Activated naive CD8-positive, alpha-beta T cell (primary cell): Measurements from ENCODE around the gene NBR1.
A peak's percentile ranks its signal among the peaks of the same experiment; 100 is the strongest.
"Not testable (repeated sequence)": the region's sequence is repeated elsewhere in the genome, so short reads cannot be mapped to it uniquely, and the experiment has no call there.

Experiments used
- H3K27ac Mint-ChIP-seq: one replicate; pipeline ENCODE4 v1.8.0; 2021; ENCODE audit warnings: mixed read lengths
- H3K27me3 Mint-ChIP-seq: one replicate; pipeline ENCODE4 v1.8.0; 2021; ENCODE audit warnings: mixed read lengths
- H3K36me3 Mint-ChIP-seq: one replicate; pipeline ENCODE4 v1.8.0; 2021; ENCODE audit warnings: mixed read lengths
- H3K4me1 Mint-ChIP-seq: one replicate; pipeline ENCODE4 v1.8.0; 2021; ENCODE audit warnings: low read depth, mixed read lengths
- H3K4me3 Mint-ChIP-seq: one replicate; pipeline ENCODE4 v1.8.0; 2021; ENCODE audit warnings: mild to moderate bottlenecking, mixed read lengths
- H3K9me3 Mint-ChIP-seq: one replicate; pipeline ENCODE4 v1.8.0; 2021; ENCODE audit warnings: low read depth, mixed read lengths

Gene NBR1, protein sequence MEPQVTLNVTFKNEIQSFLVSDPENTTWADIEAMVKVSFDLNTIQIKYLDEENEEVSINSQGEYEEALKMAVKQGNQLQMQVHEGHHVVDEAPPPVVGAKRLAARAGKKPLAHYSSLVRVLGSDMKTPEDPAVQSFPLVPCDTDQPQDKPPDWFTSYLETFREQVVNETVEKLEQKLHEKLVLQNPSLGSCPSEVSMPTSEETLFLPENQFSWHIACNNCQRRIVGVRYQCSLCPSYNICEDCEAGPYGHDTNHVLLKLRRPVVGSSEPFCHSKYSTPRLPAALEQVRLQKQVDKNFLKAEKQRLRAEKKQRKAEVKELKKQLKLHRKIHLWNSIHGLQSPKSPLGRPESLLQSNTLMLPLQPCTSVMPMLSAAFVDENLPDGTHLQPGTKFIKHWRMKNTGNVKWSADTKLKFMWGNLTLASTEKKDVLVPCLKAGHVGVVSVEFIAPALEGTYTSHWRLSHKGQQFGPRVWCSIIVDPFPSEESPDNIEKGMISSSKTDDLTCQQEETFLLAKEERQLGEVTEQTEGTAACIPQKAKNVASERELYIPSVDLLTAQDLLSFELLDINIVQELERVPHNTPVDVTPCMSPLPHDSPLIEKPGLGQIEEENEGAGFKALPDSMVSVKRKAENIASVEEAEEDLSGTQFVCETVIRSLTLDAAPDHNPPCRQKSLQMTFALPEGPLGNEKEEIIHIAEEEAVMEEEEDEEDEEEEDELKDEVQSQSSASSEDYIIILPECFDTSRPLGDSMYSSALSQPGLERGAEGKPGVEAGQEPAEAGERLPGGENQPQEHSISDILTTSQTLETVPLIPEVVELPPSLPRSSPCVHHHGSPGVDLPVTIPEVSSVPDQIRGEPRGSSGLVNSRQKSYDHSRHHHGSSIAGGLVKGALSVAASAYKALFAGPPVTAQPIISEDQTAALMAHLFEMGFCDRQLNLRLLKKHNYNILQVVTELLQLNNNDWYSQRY

DNA sequence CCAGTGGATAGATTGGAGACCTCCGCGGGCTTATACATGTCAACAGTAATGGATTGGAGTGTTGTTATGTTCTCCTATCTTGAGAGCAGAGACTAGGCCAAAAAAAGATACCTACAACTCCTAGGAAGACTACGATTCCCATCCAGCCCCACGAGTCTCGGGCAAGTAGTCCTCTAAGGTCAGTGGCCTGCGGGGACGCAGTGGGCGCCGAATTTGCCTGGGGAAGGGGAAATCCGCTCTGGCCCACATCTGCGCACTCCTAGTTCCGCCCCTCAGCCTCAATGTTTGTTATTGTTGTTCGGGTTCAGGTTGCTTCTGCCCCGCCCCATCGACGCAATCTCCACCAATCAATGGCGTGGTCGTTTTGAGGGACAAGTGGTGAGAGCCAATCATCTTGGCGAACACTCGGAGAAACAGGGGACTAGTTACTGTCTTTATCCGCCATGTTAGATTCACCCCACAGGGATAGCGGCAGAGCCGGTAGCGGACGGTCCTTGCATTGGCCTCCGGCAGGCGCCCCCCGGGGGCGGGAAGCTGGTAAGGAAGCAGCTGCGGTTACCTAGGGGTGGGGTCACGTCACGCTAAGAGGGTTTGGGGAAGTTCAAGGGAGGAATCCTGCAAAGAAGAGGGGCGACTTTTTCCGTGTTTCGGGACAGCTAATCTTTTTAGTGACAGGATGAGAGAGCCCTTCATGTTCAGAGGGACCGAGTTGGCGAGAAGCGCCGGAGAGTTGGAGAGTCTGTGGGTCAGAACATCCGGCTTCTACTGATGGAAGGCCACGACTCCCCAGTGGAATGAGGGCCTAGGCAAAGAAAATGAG lies at the start of gene NBR1:
TSS of gene NBR1 (plus strand) at position 449 of the 820 bp plus-strand sequence. CDS start 4,586 bp downstream, outside the sequence.
- Mint-ChIP-seq H3K9me3 (no peaks in the 10 kb centered on the region), H3K27ac (no peak within 1 kb of the TSS), H3K36me3 (peaks cover 13% of the 10 kb centered on the region), H3K4me3 (no peak within 1 kb of the TSS), H3K4me1 (peaks cover 40% of the 10 kb centered on the region), H3K27me3 (no peaks in the 10 kb centered on the region)

DNA sequence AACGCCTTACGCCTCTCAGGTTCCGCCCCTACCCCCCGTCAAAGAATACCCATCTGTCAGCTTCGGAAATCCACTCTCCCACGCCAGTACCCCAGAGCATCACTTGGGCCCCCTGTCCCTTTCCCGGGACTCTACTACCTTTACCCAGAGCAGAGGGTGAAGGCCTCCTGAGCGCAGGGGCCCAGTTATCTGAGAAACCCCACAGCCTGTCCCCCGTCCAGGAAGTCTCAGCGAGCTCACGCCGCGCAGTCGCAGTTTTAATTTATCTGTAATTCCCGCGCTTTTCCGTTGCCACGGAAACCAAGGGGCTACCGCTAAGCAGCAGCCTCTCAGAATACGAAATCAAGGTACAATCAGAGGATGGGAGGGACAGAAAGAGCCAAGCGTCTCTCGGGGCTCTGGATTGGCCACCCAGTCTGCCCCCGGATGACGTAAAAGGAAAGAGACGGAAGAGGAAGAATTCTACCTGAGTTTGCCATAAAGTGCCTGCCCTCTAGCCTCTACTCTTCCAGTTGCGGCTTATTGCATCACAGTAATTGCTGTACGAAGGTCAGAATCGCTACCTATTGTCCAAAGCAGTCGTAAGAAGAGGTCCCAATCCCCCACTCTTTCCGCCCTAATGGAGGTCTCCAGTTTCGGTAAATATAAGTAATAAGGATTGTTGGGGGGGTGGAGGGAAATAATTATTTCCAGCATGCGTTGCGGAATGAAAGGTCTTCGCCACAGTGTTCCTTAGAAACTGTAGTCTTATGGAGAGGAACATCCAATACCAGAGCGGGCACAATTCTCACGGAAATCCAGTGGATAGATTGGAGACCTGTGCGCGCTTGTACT lies 45.7 kb upstream of the NBR1 start, which contains the start of gene BRCA1:
TSS of gene BRCA1 (minus strand) at position 232 of the 834 bp plus-strand sequence. CDS start 1,268 bp downstream, outside the sequence.
- H3K36me3 Mint-ChIP-seq = peaks cover 5% of the 10 kb centered on the region
- no peaks in the 10 kb centered on the region for H3K27me3 Mint-ChIP-seq
- H3K27ac Mint-ChIP-seq = peak within 1 kb of the TSS; percentile 98
- H3K4me3 Mint-ChIP-seq = peak within 1 kb of the TSS; percentile 99
- peaks cover 30% of the 10 kb centered on the region for H3K4me1 Mint-ChIP-seq
- no peaks in the 10 kb centered on the region for H3K9me3 Mint-ChIP-seq

DNA sequence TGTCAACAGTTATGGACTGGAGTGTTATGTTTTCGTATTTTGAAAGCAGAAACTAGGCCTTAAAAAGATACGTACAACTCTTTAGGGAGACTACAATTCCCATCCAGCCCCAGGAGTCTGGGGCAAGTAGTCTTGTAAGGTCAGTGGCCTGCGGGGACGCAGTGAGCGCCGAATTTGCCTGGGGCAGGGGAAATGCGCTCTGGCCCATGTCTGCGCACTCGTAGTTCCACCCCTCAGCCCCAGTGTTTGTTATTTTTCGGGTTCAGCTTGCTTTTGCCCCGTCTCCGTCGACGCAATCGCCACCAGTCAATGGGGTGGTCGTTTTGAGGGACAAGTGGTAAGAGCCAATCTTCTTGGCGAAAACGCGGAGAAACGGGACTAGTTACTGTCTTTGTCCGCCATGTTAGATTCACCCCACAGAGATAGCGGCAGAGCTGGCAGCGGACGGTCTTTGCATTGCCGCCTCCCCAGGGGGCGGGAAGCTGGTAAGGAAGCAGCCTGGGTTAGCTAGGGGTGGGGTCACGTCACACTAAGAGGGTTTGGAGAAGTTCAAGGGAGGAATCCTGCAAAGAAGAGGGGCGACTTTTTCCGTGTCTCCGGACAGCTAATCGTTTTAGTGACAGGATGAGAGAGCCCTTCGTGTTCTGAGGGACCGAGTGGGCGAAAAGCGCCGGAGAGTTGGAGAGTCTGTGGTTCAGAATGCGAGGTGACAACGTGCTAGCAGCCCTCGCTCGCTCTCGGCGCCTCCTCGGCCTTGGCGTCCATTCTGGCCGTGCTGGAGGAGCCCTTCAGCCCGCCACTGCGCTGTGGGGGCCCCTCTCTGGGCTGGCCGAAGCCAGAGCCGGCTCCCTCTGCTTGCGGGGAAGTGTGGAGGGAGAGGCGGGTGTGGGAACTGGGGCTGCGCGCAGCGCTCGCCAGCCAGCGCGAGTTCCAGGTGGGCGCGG lies 44.8 kb upstream of the NBR1 start:
- H3K27ac Mint-ChIP-seq = peak overlapping the region; percentile 98
- no peaks in the 10 kb centered on the region for H3K9me3 Mint-ChIP-seq
- H3K4me3 Mint-ChIP-seq = peak overlapping the region; percentile 99
- H3K36me3 Mint-ChIP-seq = peaks cover 5% of the 10 kb centered on the region
- no peaks in the 10 kb centered on the region for H3K27me3 Mint-ChIP-seq
- H3K4me1 Mint-ChIP-seq = peaks cover 33% of the 10 kb centered on the region

DNA sequence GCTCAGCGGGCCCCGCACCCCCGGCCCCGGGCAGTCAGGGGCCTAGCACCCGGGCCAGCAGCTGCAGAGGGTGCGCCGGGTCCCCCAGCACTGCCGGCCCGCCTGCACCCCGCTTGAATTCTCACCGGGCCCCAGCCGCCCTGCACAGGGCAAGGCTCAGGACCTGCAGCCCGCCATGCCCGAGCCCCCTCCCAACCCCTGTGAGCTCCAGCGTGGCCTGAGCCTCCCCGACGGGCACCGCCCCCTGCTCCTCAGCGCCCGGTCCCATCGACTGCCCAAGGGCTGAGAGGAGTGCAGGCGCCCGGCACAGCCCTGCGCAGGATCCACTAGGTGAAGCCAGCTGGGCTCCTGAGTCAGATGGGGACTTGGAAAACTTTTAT lies 44.1 kb upstream of the NBR1 start:
- peaks cover 33% of the 10 kb centered on the region for H3K4me1 Mint-ChIP-seq
- H3K36me3 Mint-ChIP-seq = peaks cover 5% of the 10 kb centered on the region
- H3K4me3 Mint-ChIP-seq = peak overlapping the region; percentile 78
- no peaks in the 10 kb centered on the region for H3K27me3 Mint-ChIP-seq
- no peaks in the 10 kb centered on the region for H3K9me3 Mint-ChIP-seq
- H3K27ac Mint-ChIP-seq = no peak overlapping the region

DNA sequence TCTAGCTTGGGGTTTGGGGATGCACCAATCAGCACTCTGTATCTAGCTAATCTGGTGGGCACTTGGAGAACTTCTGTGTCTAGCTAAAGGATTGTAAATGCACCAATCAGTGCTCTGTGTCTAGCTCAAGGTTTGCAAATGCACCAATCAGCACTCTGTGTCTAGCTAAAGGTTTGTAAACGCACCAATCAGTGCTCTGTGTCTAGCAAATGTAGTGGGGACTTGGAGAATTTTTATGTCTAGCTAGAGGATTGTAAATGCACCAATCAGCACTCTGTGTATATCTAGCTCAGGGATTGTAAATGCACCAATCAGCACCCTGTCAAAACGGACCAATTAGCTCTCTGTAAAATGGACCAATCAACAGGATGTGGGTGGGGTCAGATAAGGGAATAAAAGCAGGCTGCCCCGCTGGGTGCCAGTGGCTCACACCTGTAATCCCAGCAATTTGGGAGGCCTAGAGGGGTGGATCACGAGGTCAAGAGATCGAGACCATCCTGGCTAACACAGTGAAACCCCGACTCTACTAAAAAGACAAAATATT lies 43.6 kb upstream of the NBR1 start:
- H3K4me1 Mint-ChIP-seq = peaks cover 33% of the 10 kb centered on the region
- H3K4me3 Mint-ChIP-seq = peak overlapping the region; percentile 78
- H3K27ac Mint-ChIP-seq = peak overlapping the region; percentile 77
- not testable (repeated sequence) for H3K27me3 Mint-ChIP-seq, H3K9me3 Mint-ChIP-seq, H3K36me3 Mint-ChIP-seq

DNA sequence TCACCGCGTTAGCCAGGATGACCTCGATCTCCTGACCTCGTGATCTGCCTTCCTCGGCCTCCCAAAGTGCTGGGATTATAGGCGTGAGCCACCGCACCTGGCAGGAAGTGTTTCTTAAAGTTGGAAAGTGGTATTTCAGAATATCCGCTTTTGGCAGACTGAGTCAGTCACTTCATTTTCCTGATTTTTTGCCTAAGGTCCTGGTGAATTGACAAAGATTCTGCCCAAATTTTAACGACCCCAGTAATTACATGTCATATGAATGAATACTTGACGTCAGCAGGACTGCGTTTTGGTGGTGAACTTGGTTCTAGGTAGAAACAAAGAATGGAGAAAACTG lies 41.4 kb upstream of the NBR1 start:
- Mint-ChIP-seq H3K4me3 (no peak overlapping the region), H3K36me3 (peaks cover 8% of the 10 kb centered on the region), H3K4me1 (peaks cover 27% of the 10 kb centered on the region), H3K27ac (no peak overlapping the region), H3K27me3 (no peaks in the 10 kb centered on the region), H3K9me3 (no peaks in the 10 kb centered on the region)

DNA sequence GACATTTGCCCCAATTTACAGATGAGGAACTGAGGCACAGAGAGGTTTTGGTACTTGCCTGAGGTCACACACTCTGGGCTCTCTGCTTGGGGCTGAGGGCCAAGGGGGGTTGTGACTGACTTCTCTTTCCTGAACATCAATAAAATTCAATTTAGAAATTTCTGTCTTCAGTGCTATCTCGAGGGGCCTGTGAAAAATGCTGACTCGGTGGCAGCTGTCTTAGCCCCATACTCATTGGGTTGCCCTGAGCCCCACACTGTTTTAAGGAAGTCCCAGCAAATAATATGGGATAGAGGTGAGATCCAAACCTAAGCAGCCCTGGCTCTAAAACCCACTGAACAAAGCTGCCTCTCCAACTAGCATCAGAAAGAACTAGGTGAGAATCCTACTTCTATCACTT lies 38.9 kb upstream of the NBR1 start:
- Mint-ChIP-seq H3K4me1 (peaks cover 24% of the 10 kb centered on the region), H3K9me3 (no peaks in the 10 kb centered on the region), H3K27ac (no peak overlapping the region), H3K36me3 (peaks cover 7% of the 10 kb centered on the region), H3K27me3 (no peaks in the 10 kb centered on the region), H3K4me3 (no peak overlapping the region)

DNA sequence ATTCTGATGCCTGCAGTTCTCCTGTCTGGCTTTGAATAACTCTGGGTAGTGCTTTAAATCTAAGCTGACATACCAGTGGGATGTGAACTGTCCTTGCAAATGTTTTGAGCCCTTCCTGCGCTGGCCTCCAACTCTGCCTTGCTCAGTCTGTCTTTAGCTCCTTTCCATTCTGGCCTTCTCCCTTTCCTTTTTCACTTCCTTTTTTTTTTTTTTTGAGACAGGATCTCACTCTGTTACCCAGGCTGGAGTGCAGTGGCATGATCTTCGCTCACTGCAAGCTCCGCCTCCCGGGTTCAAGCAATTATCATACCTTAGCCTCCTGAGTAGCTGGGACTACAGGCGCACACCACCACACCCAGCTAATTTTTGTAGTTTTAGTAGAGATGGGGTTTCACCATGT lies 37.6 kb upstream of the NBR1 start:
- H3K4me1 Mint-ChIP-seq = peaks cover 15% of the 10 kb centered on the region
- H3K9me3 Mint-ChIP-seq, H3K4me3 Mint-ChIP-seq, H3K36me3 Mint-ChIP-seq, H3K27me3 Mint-ChIP-seq, H3K27ac Mint-ChIP-seq: not testable (repeated sequence)

DNA sequence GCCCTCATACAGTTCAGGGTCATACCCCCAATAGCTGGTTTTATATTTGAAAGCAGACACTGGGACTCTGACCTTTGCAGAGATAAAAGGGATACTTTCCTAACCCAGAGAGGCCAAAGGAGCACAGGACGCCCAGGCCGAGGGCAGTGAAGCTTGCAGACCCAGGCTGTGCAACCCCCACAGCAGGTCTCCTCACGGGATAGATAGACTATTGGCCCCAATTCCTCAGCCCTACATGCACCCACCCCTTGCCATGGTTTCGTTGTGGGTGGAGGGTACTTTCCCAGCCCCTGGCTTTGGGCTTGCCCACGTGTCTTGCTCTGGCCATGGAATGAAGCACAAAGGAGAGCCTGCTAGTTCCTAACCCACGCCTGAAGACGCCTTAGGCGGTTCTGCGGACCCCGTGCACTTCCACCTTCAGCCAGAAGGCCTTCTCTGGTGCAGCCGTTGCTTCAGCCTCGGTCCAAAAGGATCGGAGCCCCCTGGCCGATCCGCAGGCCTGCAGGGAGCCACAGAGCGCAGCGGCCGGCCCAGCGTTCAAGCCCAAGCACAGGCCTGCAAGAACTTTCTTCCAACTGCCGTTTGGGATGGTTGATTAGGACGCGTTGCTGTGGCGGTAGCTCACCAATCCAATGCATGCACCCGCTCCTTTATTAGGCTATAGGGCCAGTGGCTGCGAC lies 36.1 kb upstream of the NBR1 start:
- Mint-ChIP-seq H3K4me1 (peaks cover 14% of the 10 kb centered on the region), H3K9me3 (no peaks in the 10 kb centered on the region), H3K4me3 (no peak overlapping the region), H3K27ac (no peak overlapping the region), H3K27me3 (no peaks in the 10 kb centered on the region), H3K36me3 (peaks cover 7% of the 10 kb centered on the region)

DNA sequence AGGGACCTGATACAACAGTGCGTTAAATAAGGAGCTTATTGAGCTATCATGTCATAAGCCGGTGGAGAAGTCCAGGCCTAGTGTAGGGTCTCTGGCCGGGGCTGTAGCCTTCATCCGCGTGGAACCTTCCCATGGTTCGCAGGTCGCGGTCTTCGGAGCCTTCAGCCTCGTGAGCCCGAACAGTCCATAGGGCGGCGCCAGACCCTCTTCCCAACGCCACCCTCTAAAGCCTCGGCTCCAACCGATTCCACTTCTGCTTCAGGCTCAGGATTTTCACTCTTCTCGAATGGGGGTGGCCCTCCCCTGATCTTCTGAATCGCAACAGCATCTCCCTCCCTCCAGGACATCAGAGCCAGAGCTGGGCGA lies 35.6 kb upstream of the NBR1 start:
- H3K4me1 Mint-ChIP-seq = peaks cover 14% of the 10 kb centered on the region
- peaks cover 7% of the 10 kb centered on the region for H3K36me3 Mint-ChIP-seq
- no peaks in the 10 kb centered on the region for H3K9me3 Mint-ChIP-seq
- H3K4me3 Mint-ChIP-seq = no peak overlapping the region
- H3K27me3 Mint-ChIP-seq = no peaks in the 10 kb centered on the region
- no peak overlapping the region for H3K27ac Mint-ChIP-seq

DNA sequence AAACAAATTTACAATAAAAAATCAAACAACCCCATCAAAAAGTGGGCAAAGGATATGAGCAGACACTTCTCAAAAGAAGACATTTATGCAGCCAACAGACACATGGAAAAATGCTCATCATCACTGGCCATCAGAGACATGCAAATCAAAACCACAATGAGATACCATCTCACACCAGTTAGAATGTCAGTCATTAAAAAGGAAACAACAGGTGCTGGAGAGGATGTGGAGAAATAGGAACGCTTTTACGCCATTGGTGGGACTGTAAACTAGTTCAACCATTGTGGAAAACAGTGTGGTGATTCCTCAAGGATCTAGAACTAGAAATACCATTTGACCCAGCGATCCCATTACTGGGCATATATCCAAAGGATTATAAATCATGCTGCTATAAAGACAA lies 34.4 kb upstream of the NBR1 start:
- H3K4me1 Mint-ChIP-seq = peaks cover 10% of the 10 kb centered on the region
- H3K9me3 Mint-ChIP-seq, H3K4me3 Mint-ChIP-seq, H3K27ac Mint-ChIP-seq, H3K27me3 Mint-ChIP-seq, H3K36me3 Mint-ChIP-seq: not testable (repeated sequence)

DNA sequence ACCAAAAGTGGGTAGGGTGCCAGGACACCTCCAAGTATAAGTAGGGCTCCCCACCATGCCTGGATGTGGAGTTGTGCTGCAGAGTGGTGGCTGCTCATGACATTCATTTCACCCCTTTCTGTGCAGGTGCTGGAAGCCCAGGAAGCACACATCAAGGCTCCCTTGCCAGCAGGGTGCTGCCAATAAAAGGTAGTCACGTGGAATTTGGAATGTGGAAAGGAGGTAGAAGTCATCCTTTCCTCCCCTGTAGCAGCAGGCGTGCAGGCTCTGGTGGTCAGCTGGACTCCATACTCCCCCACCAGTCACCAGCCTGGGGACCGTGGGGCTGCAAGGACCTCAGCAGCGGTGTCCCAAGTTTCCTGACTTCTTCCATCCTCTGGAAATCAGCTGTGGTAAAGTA lies 32.5 kb upstream of the NBR1 start:
- H3K4me1 Mint-ChIP-seq = peaks cover 10% of the 10 kb centered on the region
- not testable (repeated sequence) for H3K4me3 Mint-ChIP-seq, H3K27me3 Mint-ChIP-seq

More for the DNA sequence above, 32.5 kb upstream of the NBR1 start:
- H3K36me3 Mint-ChIP-seq = peaks cover 11% of the 10 kb centered on the region
- H3K27ac Mint-ChIP-seq, H3K9me3 Mint-ChIP-seq: not testable (repeated sequence)
